K562 (cell line): ENCODE results near the gene ACR. TPM values are rescaled to one million over a fixed set of nuclear protein-coding genes. Genes with fewer than 3 reads are reported as not detected.

Experiments used
- ATAC-seq: fragments of 200-7000 bp; cut with Tn5 transposase; 3 replicates; pipeline ENCODE4 v1.9.1; 2020; ENCODE audit warnings: moderate library complexity
- BruUV-seq: library from RNA; stranded (reverse); fragments of 400-500 nt; replicated peaks from 2 replicates; lab custom pipeline; 2021; lab: Mats Ljungman, UMichigan
- CTCF ChIA-PET: fragments of 300-600 bp; formaldehyde crosslinking; extraction: SDS; loops from one replicate; lab custom pipeline; 2021; ENCODE audit warnings: low intra/inter-chr PET ratio; lab: Yijun Ruan, JAX
- POLR2A ChIA-PET: fragments of 300-600, 350-650 bp; sonication (Branson Sonifier 250); formaldehyde crosslinking; extraction: SDS; loops from one replicate; lab custom pipeline; 2021; ENCODE audit warnings: antibody characterized with exemption, inconsistent platforms; lab: Yijun Ruan, JAX
- DNase-seq, 4 experiments: peaks; one replicate each; pipeline versions ENCODE4 v3.0.0 to v3.0.0-alpha.2; 2011 to 2018; ENCODE audit warnings: low spot score in 3 of 4, mixed read lengths in 3 of 4; ENCODE audit errors: extremely low read depth in 1 of 4
- FAIRE-seq: peaks from 2 replicates; lab custom pipeline; 2011; peaks lifted over from hg19 to GRCh38; lab: Jason Lieb, UNC
- H2AFZ ChIP-seq: 2 replicates; pipeline ENCODE4 v1.6.0; 2011; ENCODE audit warnings: low read depth, low read length, control low read depth, inconsistent platforms
- H3K27ac ChIP-seq: fragments of 200-600 bp; 3 replicates; pipeline ENCODE4 v1.8.0; 2011; ENCODE audit warnings: low read depth, mild to moderate bottlenecking, control low read depth, inconsistent platforms, low read length, moderate library complexity, mixed read lengths; ENCODE audit errors: extremely low read depth
- H3K27me3 ChIP-seq, 2 experiments: fragments of 300-600 bp in 1 of 2; 2 replicates in 1 of 2; 3 replicates in 1 of 2; pipeline versions ENCODE4 v1.6.0 to v1.8.0; 2011; ENCODE audit warnings: inconsistent platforms in 2 of 2, low read length in 2 of 2, mild to moderate bottlenecking in 1 of 2, mixed read lengths in 1 of 2, moderate library complexity in 1 of 2; ENCODE audit not compliant: control insufficient read depth in 2 of 2, insufficient read depth in 2 of 2
- H3K36me3 ChIP-seq: fragments of 300-600 bp; 3 replicates; pipeline ENCODE4 v1.8.0; 2011; ENCODE audit warnings: mild to moderate bottlenecking, low read length, inconsistent platforms; ENCODE audit not compliant: control insufficient read depth, insufficient read depth
- H3K4me1 ChIP-seq, 2 experiments: fragments of 200-600 bp in 1 of 2; replicated peaks in 1 of 2; 2 replicates in 1 of 2; 3 replicates in 1 of 2; pipeline versions ENCODE4 v1.5.1 to v1.8.0; 2011; ENCODE audit warnings: inconsistent platforms in 2 of 2, low read length in 2 of 2, mild to moderate bottlenecking in 1 of 2, mixed read lengths in 1 of 2, moderate library complexity in 1 of 2; ENCODE audit not compliant: control insufficient read depth in 2 of 2, insufficient read depth in 2 of 2
- H3K4me2 ChIP-seq: 2 replicates; pipeline ENCODE4 v1.6.1; 2011; ENCODE audit warnings: low read length, control low read depth, inconsistent platforms, mixed read lengths; ENCODE audit not compliant: insufficient read depth
- H3K4me3 ChIP-seq: fragments of 200-600 bp; sonication (generic), shearing (Covaris generic); 2 replicates; pipeline ENCODE4 v1.5.1; 2016; ENCODE audit warnings: control low read depth, inconsistent platforms
- H3K79me2 ChIP-seq: fragments of 200-600 bp; 3 replicates; pipeline ENCODE4 v1.8.0; 2011; ENCODE audit warnings: low read length, inconsistent platforms; ENCODE audit not compliant: control insufficient read depth, insufficient read depth
- H3K9ac ChIP-seq, 2 experiments: 2 replicates each; pipeline versions ENCODE4 v1.6.0 to v1.6.1; 2011; ENCODE audit warnings: low read depth in 2 of 2, low read length in 2 of 2, control low read depth in 1 of 2, inconsistent platforms in 1 of 2, mild to moderate bottlenecking in 1 of 2, mixed read lengths in 1 of 2; ENCODE audit not compliant: insufficient read depth in 1 of 2
- H3K9me1 ChIP-seq: one replicate; pipeline ENCODE4 v1.6.0; 2011; ENCODE audit warnings: inconsistent platforms, mild to moderate bottlenecking, low read length, moderate library complexity; ENCODE audit not compliant: control insufficient read depth, insufficient read depth
- H3K9me3 ChIP-seq: replicated peaks from 2 replicates; pipeline ENCODE4 v1.5.1; 2011; ENCODE audit warnings: low read depth, low read length, inconsistent platforms; ENCODE audit not compliant: control insufficient read depth, insufficient read depth
- H4K20me1 ChIP-seq: replicated peaks from 2 replicates; pipeline ENCODE4 v1.6.1; 2011; ENCODE audit warnings: low read length, inconsistent platforms, mixed read lengths; ENCODE audit not compliant: control insufficient read depth, insufficient read depth
- CBX1 ChIP-seq: sonication (generic); IDR thresholded peaks from 2 replicates; pipeline ENCODE4 v1.6.1; 2016; ENCODE audit warnings: antibody characterized with exemption, low read depth, mild to moderate bottlenecking
- CBX3 ChIP-seq, 2 experiments: IDR thresholded peaks; 1 replicate in 1 of 2; 2 replicates in 1 of 2; pipeline ENCODE4 v1.6.1; 2012; ENCODE audit warnings: inconsistent platforms in 2 of 2, low read length in 2 of 2, borderline replicate concordance in 1 of 2, control low read depth in 1 of 2
- FOSL1 ChIP-seq: fragments of 200-800 bp; sonication (Bioruptor generic); conservative IDR thresholded peaks from 2 replicates; pipeline ENCODE4 v1.6.1; 2016; ENCODE audit warnings: missing genetic modification characterization, missing compliant biosample characterization
- KDM4B ChIP-seq, 2 experiments: fragments of 450-650 bp in 1 of 2; sonication (generic) in 1 of 2; IDR thresholded peaks; 2 replicates each; pipeline ENCODE4 v1.6.1; 2016 to 2017; ENCODE audit warnings: borderline replicate concordance in 2 of 2, antibody characterized with exemption in 1 of 2, low read depth in 1 of 2, mild to moderate bottlenecking in 1 of 2
- KLF1 ChIP-seq: fragments of 450-650 bp; IDR thresholded peaks from 2 replicates; pipeline ENCODE4 v1.6.1; 2016; ENCODE audit warnings: missing genetic modification characterization, missing compliant biosample characterization
- TAL1 ChIP-seq: fragments of 450-650 bp; IDR thresholded peaks from 2 replicates; pipeline ENCODE4 v1.6.1; 2016; ENCODE audit warnings: mild to moderate bottlenecking
- ZKSCAN8 ChIP-seq: fragments of 200-800 bp; sonication (Bioruptor generic); IDR thresholded peaks from 2 replicates; pipeline ENCODE4 v1.6.1; 2016; ENCODE audit warnings: missing genetic modification characterization, missing compliant biosample characterization
- WGBS: fragments of 100-300 bp; shearing (Covaris generic); methylation state at CpG from one replicate; pipeline ENCODE4 v1.1.6; 2016; ENCODE audit warnings: low coverage, mixed read lengths; ENCODE audit not compliant: insufficient coverage; ENCODE audit errors: missing lambda C conversion rate; 5-methylcytosine and 5-hydroxymethylcytosine counted together
- in situ Hi-C: fragments of 300-500 bp; cut with MboI; formaldehyde crosslinking; loops from 4 replicates; pipeline ENCODE4 v1.15.0; 2018; ENCODE audit warnings: inconsistent platforms, mixed read lengths
- intact Hi-C: fragments of 100-400 bp; cut with micrococcal nuclease; formaldehyde crosslinking; loops from 2 replicates; pipeline ENCODE4 v1.14.2; 2022
- polyA plus RNA-seq, 8 experiments: library from polyadenylated mRNA; depleted of rRNA in 4 of 8; stranded (reverse) in 5 of 8; unstranded in 3 of 8; fragments of >200 nt; fragmentation: Nextera tagmentation in 2 of 8; fragmentation: Illumina TruSeq in 1 of 8; extraction: Ambion mirVana in 2 of 8; extraction: Trizol in 1 of 8; gene quantifications; 2 replicates each; pipeline versions ENCODE4 v1.2.1 to v1.2.3, GENCODE V29; 2011 to 2014; ENCODE audit warnings: inconsistent platforms in 1 of 8, missing spikeins in 1 of 8
- total RNA-seq, 7 experiments: library from RNA; depleted of rRNA in 6 of 7; stranded (reverse); fragments of >200 nt in 6 of 7; fragmentation: Illumina TruSeq in 2 of 7; extraction: Trizol in 2 of 7; gene quantifications; 2 replicates each; pipeline versions ENCODE4 v1.2.1 to v1.2.3, GENCODE V29; 2011 to 2021; ENCODE audit warnings: low replicate concordance in 1 of 7
- TF ChIP-seq, protein P1 (sequence below): fragments of 450-650 bp; IDR thresholded peaks from 2 replicates; pipeline ENCODE4 v1.6.1; 2014; ENCODE audit warnings: low read depth, mild to moderate bottlenecking, moderate library complexity, borderline replicate concordance
- TF ChIP-seq, protein P2 (sequence below): fragments of 250-450 bp; sonication (Bioruptor Pico); IDR thresholded peaks from 2 replicates; pipeline ENCODE4 v1.9.0; 2021; ENCODE audit warnings: mild to moderate bottlenecking, inconsistent platforms
- TF ChIP-seq, protein P3 (sequence below): fragments of 450-650 bp; formaldehyde crosslinking; IDR thresholded peaks from 2 replicates; pipeline ENCODE4 v1.4.0; 2020; ENCODE audit warnings: mild to moderate bottlenecking, moderate library complexity

The ACR gene
- total and polyA plus RNA-seq, 9 of the 15 experiments (the other 6 are each of a cell fraction or from before 2014, with no cell fraction given) = not detected

DNA sequence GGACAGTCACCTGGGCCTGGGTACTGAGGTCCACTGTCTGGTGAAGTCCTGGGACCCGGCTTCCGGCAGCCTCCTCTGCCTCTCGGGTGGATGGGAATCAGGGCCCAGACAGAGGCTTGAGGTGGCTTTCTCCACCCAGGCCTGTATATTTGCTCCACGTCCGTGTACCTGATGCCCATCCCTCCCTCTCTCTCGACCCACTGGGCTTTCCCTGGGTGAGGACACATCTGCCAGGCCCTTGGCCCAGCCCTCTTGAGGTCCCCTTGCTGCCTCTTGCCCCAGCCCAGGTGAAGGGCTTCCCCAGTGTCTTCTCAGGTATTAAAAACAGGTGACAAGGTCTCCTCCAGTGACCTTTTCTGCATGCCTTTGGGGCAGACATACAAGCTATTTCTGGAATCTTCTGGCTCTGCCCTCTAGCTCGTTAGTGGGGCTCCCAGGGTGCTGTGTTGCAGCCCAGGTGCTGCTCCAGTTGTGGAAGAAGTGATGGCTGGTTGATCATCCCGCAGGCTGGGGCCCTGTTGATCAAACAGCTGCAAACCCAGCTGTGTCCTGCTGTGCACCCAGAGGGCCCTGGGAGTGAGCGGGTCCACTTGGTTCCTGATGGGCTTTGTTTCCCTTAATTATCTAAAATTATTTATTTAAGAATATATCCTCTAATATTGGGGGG is 25.5 kb upstream of the ACR start (continued):
- TF ChIP-seq CBX3 (IDR thresholded peaks at IDR 0.05; ENCODE audit: borderline replicate concordance in 1 of 2, low read length in 2 of 2) (no peak), FOSL1 (tag) (no peak), CBX1 (no peak), TAL1 (no peak)
- TF ChIP-seq, protein P1, sequence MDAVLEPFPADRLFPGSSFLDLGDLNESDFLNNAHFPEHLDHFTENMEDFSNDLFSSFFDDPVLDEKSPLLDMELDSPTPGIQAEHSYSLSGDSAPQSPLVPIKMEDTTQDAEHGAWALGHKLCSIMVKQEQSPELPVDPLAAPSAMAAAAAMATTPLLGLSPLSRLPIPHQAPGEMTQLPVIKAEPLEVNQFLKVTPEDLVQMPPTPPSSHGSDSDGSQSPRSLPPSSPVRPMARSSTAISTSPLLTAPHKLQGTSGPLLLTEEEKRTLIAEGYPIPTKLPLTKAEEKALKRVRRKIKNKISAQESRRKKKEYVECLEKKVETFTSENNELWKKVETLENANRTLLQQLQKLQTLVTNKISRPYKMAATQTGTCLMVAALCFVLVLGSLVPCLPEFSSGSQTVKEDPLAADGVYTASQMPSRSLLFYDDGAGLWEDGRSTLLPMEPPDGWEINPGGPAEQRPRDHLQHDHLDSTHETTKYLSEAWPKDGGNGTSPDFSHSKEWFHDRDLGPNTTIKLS = no peak
- TF ChIP-seq, protein P2, sequence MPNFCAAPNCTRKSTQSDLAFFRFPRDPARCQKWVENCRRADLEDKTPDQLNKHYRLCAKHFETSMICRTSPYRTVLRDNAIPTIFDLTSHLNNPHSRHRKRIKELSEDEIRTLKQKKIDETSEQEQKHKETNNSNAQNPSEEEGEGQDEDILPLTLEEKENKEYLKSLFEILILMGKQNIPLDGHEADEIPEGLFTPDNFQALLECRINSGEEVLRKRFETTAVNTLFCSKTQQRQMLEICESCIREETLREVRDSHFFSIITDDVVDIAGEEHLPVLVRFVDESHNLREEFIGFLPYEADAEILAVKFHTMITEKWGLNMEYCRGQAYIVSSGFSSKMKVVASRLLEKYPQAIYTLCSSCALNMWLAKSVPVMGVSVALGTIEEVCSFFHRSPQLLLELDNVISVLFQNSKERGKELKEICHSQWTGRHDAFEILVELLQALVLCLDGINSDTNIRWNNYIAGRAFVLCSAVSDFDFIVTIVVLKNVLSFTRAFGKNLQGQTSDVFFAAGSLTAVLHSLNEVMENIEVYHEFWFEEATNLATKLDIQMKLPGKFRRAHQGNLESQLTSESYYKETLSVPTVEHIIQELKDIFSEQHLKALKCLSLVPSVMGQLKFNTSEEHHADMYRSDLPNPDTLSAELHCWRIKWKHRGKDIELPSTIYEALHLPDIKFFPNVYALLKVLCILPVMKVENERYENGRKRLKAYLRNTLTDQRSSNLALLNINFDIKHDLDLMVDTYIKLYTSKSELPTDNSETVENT (CRISPR knock-in tag) = no peak

DNA sequence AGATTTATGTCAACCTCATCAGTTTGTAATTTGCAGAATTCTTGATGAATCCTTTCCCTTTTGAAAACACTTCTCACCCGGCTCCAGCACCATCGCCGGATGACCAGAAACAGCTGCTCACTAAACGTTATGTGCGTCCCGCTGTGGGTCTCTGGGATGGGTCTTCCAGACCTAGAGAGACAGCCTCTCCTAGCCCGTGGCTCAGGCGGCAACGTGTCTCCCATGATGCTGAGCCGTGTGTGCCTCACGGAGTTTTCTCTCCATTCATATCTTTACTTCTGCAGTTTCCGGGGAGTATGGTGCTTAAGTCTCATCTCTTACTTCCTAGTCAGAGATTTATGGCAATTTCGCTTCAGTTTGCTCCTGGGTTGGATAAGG is 25.0 kb upstream of the ACR start:
- Histone ChIP-seq H2AFZ (no peak overlapping the region), H3K9ac (no peak overlapping the region), H3K4me3 (no peak overlapping the region), H3K79me2 (no peaks in the 10 kb centered on the region), H3K27ac (no peak overlapping the region), H3K9me3 (no peaks in the 10 kb centered on the region), H3K4me1 (no peaks in the 10 kb centered on the region; a peak in 1 of 5 replicates), H3K27me3 (peaks cover 3 to 45% of the 10 kb centered on the region in 2 experiments; a peak in 3 of 5 replicates), H4K20me1 (peaks cover 7% of the 10 kb centered on the region; the same call in 1 of the 2 replicates), H3K9me1 (no peaks in the 10 kb centered on the region), H3K4me2 (no peak overlapping the region), H3K36me3 (no peaks in the 10 kb centered on the region)
- intact Hi-C loops (no loop called here), in situ Hi-C loops (no loop called here)
- POLR2A ChIA-PET = no interaction called here
- CTCF ChIA-PET = no interaction called here
- DNase-seq (no peak), FAIRE-seq (no peak), ATAC-seq (no peak)
- TF ChIP-seq ZKSCAN8 (CRISPR knock-in tag) = no peak
- TF ChIP-seq, protein P3, sequence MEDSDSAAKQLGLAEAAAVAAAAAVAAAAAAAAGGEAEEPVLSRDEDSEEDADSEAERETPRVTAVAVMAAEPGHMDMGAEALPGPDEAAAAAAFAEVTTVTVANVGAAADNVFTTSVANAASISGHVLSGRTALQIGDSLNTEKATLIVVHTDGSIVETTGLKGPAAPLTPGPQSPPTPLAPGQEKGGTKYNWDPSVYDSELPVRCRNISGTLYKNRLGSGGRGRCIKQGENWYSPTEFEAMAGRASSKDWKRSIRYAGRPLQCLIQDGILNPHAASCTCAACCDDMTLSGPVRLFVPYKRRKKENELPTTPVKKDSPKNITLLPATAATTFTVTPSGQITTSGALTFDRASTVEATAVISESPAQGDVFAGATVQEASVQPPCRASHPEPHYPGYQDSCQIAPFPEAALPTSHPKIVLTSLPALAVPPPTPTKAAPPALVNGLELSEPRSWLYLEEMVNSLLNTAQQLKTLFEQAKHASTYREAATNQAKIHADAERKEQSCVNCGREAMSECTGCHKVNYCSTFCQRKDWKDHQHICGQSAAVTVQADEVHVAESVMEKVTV (CRISPR knock-in tag) = no peak
- TF ChIP-seq KLF1 (tag) = no peak
- no peak for TF ChIP-seq KDM4B (IDR thresholded peaks at IDR 0.05; ENCODE audit: borderline replicate concordance in 2 of 2, low read depth in 1 of 2)
- BruUV-seq = no TSS peak
- 4% methylated on average over 13 of the region's 13 CpGs for WGBS
